GM18907 (cell line): ENCODE data around the gene COA5.
"Not testable (repeated sequence)": the region's sequence is repeated elsewhere in the genome, so short reads cannot be mapped to it uniquely, and the experiment has no call there.

Source experiments
- ATAC-seq: cut with Tn5 transposase; IDR thresholded peaks from one replicate; pipeline ENCODE4 v1.9.1; 2021; ENCODE audit warnings: mild to moderate bottlenecking, moderate library complexity; ENCODE audit not compliant: unreplicated experiment

Gene COA5

GRCh38 chr2:98607104-98607503 is 1.2 kb downstream of the COA5 start:
- no peak for ATAC-seq

GRCh38 chr2:98606431-98606830 is 1.9 kb downstream of the COA5 start:
- ATAC-seq, result no peak

- ATAC-seq, result no peak
Measured at GRCh38 chr2:98605076-98605475, 3.2 kb downstream of the COA5 start.

- no peak for ATAC-seq
Measured at GRCh38 chr2:98604547-98604946, 3.8 kb downstream of the COA5 start.

GRCh38 chr2:98601532-98602132 is 6.7 kb downstream of the COA5 start:
- ATAC-seq, result peak; percentile 70

GRCh38 chr2:98598781-98599428 is 9.4 kb downstream of the COA5 start:
- ATAC-seq, result no peak

- not testable (repeated sequence) for ATAC-seq
Measured at GRCh38 chr2:98594665-98595064, 13.6 kb downstream of the COA5 start.

- no peak for ATAC-seq
Measured at GRCh38 chr2:98592565-98592964, 15.7 kb downstream of the COA5 start.

GRCh38 chr2:98589489-98589888 is 18.8 kb downstream of the COA5 start:
- no peak for ATAC-seq

GRCh38 chr2:98588880-98589431 is 19.4 kb downstream of the COA5 start:
- no peak for ATAC-seq

- ATAC-seq, result no peak
Measured at GRCh38 chr2:98586551-98587140, 21.7 kb downstream of the COA5 start.

GRCh38 chr2:98585386-98585785 is 22.9 kb downstream of the COA5 start:
- ATAC-seq, result no peak

- ATAC-seq, result no peak
Measured at GRCh38 chr2:98583816-98584618, 24.3 kb downstream of the COA5 start.

- no peak for ATAC-seq
Measured at GRCh38 chr2:98583276-98583675, 25.0 kb downstream of the COA5 start.

- no peak for ATAC-seq
Measured at GRCh38 chr2:98582523-98582922, 25.8 kb downstream of the COA5 start.

- ATAC-seq, result no peak
Measured at GRCh38 chr2:98580656-98581284, 27.5 kb downstream of the COA5 start.

- no peak for ATAC-seq
Measured at GRCh38 chr2:98579926-98580325, 28.4 kb downstream of the COA5 start.

- no peak for ATAC-seq
Measured at GRCh38 chr2:98578231-98578630, 30.1 kb downstream of the COA5 start.

- ATAC-seq, result no peak
Measured at GRCh38 chr2:98577313-98577712, 31.0 kb downstream of the COA5 start.

GRCh38 chr2:98576666-98577312 is 31.5 kb downstream of the COA5 start:
- ATAC-seq, result no peak
